ENCODE measurements around the gene PHLPP2. TPM values are rescaled to one million over a fixed set of nuclear protein-coding genes. Genes with fewer than 3 reads are reported as not detected.
"Not testable (repeated sequence)": the region's sequence is repeated elsewhere in the genome, so short reads cannot be mapped to it uniquely, and the experiment has no call there.

The PHLPP2 gene
- polyA plus RNA-seq, 3 donors: 1.1 to 3.5 (median 1.6) TPM

DNA sequence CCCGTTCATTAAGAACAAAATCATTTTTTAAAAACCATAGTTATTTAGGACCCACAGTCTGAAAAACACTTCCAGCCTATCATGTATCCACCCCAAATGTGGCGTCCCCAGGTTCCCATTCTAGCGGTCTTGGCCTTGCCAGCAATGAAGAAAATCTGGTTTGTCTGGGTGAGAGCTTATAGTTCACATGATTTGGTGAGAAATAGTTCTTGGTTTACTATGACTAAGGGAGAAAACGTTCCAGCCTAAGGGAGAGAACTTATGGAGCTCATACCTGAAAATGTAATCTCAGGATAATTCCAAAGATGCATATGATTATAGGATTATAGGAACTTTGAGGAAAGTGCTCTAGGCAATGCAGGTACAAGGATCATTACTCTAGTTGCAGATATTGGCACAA lies 93.7 kb downstream of the PHLPP2 start:
- 65 to 94% (median 92%) methylated on average over 4 of the region's 4 CpGs for WGBS, 3 donors

DNA sequence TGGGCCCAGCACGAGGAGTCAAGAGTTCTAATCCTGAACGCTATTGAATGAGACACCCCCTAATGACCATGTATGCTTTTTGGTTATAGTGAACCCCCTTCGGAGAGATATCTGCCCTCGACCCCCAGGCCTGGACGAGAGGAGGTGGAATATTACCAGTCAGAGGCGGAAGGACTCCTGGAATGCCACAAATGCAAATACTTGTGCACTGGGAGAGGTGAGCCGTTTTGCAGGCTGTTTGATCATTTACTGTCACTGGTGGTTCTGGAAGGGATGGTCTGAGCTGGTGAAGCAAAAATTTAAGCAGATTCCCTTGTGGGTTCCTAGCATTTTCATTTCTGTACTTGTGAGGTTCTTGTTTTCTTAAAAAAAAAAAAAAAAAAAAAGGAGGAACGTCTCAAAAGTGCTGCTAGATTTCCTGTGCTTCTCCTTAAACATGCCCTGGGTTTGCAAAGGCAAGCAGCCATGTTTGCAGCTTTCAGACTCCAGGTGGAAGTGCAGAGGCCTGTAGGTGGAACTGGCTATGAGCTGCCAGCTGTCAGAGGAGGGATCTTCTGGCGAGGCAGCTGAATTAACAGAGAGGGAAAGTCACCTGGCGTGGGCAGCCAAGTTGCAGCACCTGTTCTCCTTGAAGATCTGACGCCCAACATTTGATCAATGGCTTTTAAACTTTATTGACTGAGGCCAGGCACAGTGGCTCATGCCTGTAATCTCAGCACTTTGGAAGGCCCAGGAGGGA lies 95.1 kb downstream of the PHLPP2 start:
- WGBS, 3 donors: 39 to 79% (median 68%) methylated on average over 11 of the region's 11 CpGs
- no peak overlapping the region for H3K27ac ChIP-seq (ENCODE audit: low read depth, low read length)

More for the DNA sequence above, 93.7 kb downstream of the PHLPP2 start:
- no peak overlapping the region for H3K27ac ChIP-seq (ENCODE audit: low read depth, low read length)

DNA sequence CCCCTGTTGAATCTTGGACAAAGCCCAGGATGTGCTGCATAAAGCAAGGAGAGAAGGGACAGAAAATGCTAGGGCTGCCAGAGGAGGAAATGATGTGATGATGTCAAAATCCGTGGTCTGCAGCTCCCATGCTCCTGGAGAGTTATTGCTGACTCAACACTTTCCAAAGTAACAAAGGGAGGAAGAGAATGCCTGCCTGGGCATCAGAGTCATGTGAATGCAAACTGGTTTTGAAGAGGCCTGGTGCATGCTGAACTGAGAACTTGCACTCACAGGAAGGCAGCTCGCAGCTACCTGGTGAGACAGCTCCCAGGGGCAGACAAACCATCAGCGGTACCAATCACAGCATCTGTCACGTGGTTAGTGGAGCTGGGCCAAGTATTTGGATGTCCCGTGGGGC lies 95.7 kb downstream of the PHLPP2 start:
- H3K27ac ChIP-seq (ENCODE audit: low read depth, low read length): no peak overlapping the region
- WGBS, 3 donors: 30 to 37% (median 31%) methylated on average over 5 of the region's 5 CpGs

DNA sequence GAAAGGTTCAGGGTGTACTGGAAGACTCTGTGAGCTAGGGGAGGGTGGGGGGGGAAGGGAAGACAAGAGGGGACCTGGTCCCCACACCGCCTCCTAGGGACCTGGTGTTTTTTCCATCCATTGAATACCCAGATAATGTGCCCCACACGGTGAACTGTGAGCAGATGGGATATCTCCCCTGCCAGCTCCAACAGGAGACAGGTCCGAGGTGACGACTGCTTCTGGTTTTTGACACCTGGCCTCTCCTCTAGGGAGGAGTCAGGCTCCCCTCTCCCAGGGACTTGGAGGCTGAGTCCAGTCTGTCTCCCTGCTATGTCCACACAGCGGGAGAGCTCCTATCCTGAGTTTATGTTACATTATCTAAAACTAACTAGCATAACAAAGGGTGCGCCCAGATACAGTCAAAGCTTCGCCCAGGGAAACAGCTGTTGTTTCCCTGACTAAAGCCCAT lies 96.7 kb downstream of the PHLPP2 start:
- no peak overlapping the region for H3K27ac ChIP-seq (ENCODE audit: low read depth, low read length)
- WGBS, 3 donors: 38 to 74% (median 73%) methylated on average over 7 of the region's 7 CpGs

DNA sequence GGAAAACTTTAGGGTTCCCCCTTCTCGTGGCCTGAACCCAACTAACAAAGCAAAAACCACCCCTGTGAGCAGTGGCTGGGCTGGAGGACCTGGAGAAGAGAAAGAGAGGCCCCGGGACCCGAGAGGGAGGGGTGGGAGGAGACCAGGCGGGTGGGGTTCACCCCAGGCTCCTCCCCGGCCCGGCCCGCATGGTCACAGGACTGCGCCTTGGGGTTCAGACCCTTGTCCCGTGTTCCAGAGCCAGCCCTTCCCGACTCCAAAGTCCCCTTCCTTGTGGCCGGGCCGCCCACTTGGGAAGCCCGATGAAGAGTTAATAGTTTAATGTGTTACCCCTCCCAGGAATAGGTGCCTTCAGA lies 97.7 kb downstream of the PHLPP2 start:
- no peak overlapping the region for H3K27ac ChIP-seq (ENCODE audit: low read depth, low read length)
- 7 to 11% (median 8%) methylated on average over 13 of the region's 13 CpGs for WGBS, 3 donors

DNA sequence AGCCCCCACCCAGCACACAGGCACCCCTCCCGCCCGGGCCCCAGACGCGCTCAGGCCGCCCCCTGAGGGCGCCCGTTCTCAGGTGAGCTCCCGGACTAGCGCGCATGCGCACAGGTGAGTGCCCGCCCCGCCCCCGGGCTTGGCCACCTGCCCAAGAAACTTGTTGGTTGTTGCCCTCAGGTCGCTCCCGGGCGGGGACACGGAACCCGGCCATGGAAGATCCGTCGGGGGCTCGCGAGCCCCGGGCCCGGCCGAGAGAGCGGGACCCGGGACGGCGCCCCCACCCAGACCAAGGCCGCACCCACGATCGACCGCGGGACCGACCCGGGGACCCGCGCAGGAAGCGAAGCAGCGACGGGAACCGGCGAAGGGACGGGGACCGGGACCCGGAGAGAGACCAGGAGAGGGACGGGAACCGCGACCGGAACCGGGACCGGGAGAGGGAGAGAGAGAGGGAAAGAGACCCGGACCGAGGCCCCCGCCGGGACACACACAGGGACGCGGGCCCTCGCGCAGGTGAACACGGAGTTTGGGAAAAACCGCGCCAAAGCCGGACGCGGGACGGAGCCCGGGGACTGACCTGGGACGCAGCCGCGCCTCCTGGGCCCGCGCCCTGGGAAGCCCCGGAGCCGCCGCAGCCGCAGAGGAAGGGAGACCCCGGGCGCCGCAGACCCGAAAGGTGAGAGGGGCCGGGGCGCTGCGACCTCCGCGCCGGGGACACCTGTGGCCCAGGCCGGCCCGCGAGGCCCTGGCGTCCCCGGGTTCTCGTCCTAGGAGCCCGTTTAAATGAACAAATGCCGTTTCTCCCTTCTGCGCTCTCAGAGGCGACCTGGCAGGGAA lies 98.3 kb downstream of the PHLPP2 start, which contains the start of gene MARVELD3:
Gene MARVELD3, plus strand, starts transcription at position 167 of the 840 bp plus-strand sequence. Its CDS starts 46 bp downstream, at position 213.
- 0 to 1% (median 1%) methylated on average over 41 to 98 of the region's 98 CpGs for WGBS, 3 donors
- no peak within 1 kb of the TSS for H3K27ac ChIP-seq (ENCODE audit: low read depth, low read length)

DNA sequence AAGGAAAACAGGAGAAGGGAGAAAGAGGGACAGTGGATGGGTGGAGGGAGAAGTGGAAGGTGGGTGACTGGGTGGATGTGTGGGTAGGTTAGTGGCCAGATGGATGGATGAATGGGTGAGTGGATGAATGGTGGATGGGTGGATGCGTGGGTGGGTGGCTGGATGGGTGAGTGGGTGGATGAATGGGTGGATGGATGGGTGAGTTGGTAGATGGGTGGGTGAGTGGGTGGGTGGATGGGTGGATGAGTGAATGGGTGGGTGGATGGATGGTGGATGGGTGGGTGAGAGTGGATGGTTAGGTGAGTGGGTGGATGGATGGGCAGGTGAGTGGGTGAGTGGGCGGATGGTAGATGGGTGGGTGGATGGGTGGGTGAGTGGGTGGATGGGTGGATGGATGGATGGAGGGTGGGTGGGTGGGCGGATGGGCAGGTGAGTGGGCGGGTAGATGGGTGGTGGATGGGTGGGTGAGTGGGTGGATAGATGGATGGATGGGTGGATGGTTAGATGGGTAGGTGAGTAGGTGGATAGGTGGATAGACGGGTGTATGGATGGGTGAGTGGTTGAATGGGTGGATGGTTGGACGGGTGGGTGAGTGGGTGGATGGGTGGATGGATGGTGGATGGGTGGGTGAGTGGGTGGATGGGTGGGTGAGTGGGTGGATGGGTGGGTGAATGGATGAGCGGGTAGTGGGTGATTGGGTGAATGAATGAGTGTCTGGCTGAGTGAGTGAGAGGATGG lies 99.2 kb downstream of the PHLPP2 start:
- WGBS, 3 donors: 83 to 92% (median 91%) methylated on average over 7 of the region's 7 CpGs
- H3K27ac ChIP-seq (ENCODE audit: low read depth, low read length): no peak overlapping the region

DNA sequence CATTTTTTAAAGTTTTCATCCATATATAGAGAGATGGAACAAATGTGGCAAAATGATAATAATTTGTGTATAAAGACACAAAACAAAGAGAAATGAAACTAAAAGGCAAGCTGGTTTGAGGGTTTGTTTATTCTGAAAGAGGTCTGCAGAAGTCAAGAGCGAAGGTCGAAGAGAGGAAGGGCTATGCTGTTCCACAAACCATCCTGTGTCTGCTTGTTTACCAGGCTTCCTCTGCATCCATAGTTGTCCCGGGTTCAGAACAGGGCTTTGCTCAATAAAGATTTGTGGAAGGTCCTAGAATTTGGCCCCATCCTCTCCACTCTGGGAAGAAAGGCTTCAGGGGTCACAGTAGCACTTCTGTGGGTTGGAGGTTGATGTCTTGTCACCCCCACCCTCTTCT lies 100.9 kb downstream of the PHLPP2 start:
- H3K27ac ChIP-seq (ENCODE audit: low read depth, low read length): no peak overlapping the region
- WGBS, 3 donors: 57 to 71% (median 65%) methylated on average over 3 of the region's 3 CpGs

DNA sequence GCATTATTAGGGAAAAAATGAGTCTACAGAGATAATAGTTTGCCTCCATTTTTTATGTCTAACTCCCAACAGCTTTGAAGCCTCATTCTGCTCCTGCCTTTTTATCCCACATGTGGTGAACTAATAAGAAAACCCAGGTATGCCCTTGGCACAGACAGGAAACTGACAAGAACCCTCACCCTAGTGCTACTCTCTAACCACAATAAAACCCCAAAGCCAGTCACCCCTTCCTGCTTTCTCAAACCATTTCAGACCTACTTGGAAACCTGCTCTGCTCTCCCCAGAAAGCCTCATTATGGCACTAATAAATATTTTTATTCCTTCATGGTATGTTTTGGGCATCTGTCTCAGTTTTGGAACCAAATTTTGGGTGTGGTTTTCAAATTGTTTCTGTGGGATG lies 102.4 kb downstream of the PHLPP2 start:
- no peak overlapping the region for H3K27ac ChIP-seq (ENCODE audit: low read depth, low read length)

DNA sequence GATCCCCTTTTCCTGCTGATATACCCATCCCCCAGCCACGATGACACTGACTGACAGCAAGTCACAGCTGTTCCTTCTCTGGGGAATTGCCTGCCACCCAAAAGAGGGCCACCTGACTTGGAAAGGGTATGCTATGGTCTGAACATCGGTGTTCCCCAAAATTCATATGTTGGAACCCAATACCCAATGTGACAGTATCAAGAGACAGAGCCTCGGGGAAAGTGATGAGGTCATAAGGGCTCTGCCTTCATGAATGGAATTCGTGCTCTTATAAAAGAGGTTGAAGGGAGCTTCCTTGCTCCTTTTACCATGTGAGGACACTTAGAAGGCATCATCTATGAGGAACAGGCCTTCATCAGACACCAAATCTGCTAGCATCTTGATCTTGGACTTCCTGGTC lies 106.1 kb downstream of the PHLPP2 start:
- H3K27ac ChIP-seq (ENCODE audit: low read depth, low read length): no peak overlapping the region
- WGBS, 3 donors: 74 to 81% (median 77%) methylated on average over 4 of the region's 4 CpGs

DNA sequence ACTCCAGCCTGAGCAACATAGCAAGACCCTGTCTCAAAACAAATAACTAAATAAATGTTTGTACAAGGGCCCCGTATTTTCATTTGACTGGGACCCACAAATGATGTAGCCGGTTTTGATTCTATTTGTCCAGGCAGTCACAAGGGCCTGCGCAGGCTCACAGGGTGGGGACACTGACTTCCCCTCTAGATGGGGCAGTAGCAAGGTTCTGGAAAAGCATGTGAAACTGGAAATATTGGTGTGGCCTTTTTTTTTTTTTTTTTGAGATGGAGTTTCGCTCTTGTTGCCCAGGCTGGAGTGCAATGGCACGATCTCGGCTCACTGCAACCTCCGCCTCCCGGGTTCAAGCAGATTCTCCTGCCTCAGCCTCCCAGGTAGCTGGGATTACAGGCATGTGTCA lies 109.5 kb downstream of the PHLPP2 start:
- 89 to 92% (median 89%) methylated on average over 8 of the region's 8 CpGs for WGBS, 3 donors
- not testable (repeated sequence) for H3K27ac ChIP-seq (ENCODE audit: low read depth, low read length)

DNA sequence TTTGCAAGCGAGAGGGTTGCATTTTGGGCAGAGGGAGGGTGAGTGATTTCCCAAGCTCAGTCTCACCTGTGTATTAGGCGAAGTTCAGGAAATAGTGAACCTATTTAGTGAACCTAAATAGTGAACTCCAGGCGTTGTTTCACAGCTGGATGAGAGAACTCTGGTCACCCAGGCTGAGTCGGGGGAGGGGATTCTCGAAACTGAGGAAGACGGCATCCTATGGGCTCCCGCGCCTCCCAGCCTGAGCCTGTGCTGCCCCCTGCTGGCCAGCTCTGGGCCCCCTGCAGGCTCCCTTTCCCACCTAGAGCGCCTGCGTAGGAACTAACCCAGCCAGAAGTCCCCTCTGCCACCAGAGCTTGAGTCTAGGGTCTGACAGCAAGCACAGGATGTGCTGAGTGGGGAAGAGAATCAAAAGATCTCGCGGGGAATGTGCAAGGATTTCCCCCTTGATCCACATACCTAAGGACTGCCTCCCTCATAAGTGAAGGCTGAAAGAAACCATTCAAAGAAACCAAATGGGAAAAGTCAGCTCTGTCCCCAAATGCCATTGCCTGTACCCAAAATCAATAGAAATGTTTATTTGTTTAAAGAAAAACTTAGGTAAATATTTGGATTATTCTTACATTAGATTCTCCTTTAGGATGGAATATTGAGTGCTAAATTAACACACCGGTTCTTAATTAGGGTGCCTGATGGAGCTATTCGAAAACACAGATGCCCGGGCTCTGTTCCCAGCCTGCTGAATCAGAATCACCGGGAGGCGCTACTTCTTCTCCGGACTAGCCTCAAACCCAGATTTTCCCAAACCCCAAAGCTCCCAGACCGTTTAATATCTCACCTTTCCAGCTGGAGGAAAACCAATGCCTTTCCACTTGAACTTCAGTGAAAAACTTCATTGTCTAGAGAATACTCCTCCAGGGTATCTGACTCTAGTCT lies 113.3 kb downstream of the PHLPP2 start:
- 9 to 16% (median 14%) methylated on average over 19 of the region's 19 CpGs for WGBS, 3 donors
- H3K27ac ChIP-seq (ENCODE audit: low read depth, low read length): no peak overlapping the region

DNA sequence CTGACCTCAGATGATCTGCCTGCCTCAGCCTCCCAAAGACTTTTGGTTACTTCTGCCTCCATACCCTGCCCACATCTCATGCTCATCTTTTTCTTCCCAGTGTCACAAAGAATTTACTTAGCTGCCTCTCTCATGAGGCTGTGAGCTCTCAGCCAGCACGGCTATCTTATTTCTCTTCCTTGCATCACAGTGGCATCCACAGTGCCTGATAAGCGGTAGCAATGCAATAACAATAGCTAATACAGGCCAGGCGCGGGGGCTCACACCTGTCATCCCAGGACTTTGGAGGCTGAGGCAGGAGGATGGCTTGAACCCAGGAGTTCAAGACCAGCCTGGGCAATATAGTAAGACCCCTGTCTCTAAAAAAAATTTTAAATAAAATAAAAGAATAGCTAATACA lies 114.1 kb downstream of the PHLPP2 start:
- H3K27ac ChIP-seq (ENCODE audit: low read depth, low read length): no peak overlapping the region
- whole genome bisulfite sequencing, 3 donors: 75 to 79% (median 75%) methylated on average over 4 of the region's 4 CpGs

DNA sequence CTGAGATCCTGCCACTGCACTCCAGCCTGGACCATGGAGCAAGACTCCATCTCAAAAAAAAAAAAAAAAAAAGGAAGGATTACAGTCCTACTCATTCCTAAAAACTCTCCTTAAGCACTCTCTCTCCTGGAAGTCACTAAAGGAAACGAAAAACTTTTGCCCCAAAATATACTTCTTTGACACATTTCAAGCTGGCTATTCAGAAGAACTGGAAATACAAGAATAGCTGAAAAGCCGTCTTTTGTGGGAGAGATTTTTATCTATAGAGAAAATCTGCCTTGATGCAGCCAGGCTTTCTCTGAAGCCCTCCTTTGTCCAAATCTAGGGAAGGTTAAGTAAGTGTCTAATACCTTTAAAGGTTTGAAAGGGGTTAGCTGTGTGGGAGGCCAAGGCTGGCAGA lies 115.4 kb downstream of the PHLPP2 start:
- H3K27ac ChIP-seq (ENCODE audit: low read depth, low read length): no peak overlapping the region
- WGBS, 3 donors: 45 to 50% (median 49%) methylated on average over 2 of the region's 2 CpGs

DNA sequence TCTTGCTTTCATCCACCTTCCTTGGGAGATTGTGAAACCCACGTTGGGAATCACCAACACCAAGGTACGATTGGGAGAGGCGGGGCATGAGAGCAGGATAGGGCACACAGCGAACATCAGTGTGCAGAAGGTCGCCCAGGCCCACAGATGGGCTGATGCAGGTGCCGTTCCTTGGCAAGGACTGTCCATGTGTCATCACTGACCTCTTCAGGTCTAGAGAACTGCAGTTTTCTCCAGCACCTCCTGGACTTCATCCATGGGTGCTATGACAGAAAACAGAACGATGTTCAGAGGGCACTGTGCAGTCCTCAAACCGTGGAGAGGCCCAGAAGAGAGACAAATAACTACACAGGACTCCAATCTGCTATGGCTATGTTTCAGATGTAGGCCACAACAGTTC lies 123.7 kb downstream of the PHLPP2 start:
- 72 to 77% (median 76%) methylated on average over 8 of the region's 8 CpGs for WGBS, 3 donors
- H3K27ac ChIP-seq (ENCODE audit: low read depth, low read length): no peak overlapping the region

DNA sequence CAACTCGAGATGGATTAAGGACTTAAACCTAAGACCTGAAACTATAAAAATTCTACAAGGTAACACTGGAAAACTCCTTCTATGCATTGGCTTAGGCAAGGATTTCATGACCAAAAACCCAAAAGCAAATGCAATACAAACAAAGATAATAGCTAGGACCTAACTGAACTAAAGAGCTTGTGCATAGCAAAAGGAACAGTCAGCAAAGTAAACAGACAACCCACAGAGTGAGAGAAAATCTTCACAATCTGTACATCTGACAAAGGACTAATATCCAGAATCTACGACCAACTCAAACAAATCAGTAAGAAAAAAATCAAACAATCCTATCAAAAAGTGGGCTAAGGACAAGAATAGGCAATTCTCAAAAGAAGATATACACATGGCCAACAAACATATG lies 126.1 kb downstream of the PHLPP2 start:
- H3K27ac ChIP-seq (ENCODE audit: low read depth, low read length): not testable (repeated sequence)
- 49 to 64% (median 55%) methylated on average over 2 of the region's 2 CpGs for WGBS, 3 donors

DNA sequence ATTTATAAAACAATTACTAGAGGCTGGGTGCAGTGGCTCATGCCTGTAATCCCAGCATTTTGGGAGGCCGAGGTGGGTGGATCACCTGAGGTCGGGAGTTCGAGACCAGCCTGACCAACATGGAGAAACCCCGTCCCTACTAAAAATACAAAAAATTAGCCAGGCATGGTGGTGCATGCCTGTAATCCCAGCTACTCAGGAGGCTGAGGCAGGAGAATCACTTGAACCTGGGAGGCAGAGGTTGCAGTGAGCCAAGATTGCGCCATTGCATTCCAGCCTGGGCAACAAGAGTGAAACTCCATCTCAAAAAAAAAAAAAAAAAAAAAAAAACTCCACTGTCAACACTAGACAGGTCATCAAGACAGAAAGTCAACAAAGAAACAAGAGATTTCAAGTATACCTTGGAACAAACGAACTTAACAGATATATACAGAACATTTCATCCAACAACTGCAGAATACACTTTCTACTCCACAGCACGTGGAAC lies 129.1 kb downstream of the PHLPP2 start:
- WGBS, 3 donors: 81 to 92% (median 88%) methylated on average over 6 to 7 of the region's 7 CpGs
- not testable (repeated sequence) for H3K27ac ChIP-seq (ENCODE audit: low read depth, low read length)

Data from adipose tissue (tissue), 3 donors.